NCI-H146 treated with DMSO at 0.1 percent for 48 hours (cell line): ENCODE data around the gene RBX1.
"Not testable (repeated sequence)": the region's sequence is repeated elsewhere in the genome, so short reads cannot be mapped to it uniquely, and the experiment has no call there.

Experiments
- DNase-seq: peaks from one replicate; lab custom pipeline; 2025; ENCODE audit not compliant: unreplicated experiment; lab: John Stamatoyannopoulos, UW

The RBX1 gene

DNA sequence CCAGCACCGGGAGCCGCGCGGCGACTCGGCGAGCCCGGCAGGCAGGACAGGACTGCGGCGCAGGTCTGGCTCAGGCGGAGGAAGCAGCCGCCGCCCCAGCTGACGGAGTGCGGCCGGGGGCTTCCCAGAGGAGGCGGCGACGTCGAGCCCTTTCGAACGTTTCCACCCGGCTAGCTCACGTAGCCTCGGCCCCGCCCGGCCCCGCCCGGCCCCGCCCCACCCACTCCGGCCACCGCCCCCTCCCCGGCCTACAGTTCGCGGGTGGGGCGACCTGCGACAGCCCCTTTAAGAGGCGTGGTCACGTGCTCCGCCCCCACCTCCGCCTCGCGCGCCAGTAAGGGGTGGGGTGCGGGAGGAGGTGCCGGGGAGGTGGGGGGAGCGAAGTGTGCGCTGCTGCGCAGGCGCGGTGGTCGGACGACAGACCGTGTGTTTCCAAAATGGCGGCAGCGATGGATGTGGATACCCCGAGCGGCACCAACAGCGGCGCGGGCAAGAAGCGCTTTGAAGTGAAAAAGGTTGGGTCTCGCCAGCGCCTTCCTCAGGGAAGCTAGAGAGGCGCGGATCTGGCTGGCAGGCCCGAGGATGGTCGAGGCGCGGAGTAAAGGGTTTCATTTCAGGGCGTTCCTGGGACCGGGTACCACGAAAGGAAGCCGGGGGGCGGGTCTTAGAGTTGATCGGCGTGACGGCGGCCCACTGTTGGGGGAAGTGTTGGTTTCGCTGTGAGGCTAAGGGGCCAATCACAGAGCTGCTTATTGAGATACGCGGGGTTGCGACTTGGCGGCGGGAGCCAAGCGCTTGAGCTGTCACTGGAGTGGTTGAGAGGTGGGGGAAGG lies at the start of gene RBX1:
TSS of gene RBX1 (plus strand) at position 417 of the 833 bp plus-strand sequence. CDS start at position 438, 21 bp downstream.
- DNase-seq = peak; percentile 87

DNA sequence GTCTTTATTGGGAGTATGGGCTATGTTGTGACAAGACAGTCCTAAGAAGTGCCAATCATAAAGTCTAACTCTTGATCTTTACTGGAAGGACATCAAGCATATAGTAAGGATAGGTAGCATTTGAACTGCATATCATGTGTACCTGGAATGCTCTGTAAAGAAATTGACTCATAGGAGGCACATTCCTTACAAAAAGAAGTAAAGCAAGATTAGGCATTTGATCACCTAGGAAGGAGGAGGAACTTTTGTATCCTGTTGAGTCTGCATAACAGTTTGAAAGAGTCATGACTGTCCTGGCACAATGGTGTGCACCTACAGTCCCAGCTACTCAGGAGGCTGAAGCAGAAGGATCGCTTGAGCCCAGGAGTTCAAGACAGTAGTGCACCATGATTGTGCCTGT lies 47.1 kb upstream of the RBX1 start:
- no peak for DNase-seq

DNA sequence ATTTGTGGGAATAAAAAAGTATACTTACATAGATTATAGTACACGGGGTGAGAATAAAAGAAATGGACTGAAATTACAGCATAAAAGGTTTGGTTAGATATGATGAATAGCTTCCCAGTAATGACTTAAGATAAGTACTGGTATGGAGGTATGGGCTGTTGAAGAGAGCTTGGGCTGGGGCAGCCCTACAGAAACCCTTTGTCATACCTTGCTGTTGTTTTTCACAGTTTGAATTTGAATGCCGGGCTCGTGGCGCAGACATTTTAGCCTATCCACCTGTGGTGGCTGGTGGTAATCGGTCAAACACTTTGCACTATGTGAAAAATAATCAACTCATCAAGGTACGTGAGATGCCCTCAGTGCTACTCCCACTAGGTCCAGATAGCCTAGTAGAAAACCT lies 42.3 kb upstream of the RBX1 start:
- no peak for DNase-seq

DNA sequence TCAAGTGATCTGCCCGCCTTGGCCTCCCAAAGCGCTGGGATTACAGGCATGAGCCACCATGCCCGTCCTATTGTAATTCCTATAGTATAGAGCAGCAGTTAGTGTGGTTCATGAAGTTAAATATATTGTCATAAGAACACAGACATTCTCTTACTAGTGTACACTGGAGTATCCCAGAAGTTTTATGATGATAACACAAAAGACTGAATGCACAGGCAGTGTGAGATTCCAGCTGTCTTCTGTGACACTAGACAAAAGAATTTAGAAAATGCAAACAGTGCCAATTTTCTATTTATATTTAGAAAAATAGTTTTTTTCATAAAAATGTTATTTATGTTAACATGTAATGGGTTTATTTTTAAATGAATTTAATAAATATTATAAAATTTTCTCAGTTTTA lies 39.4 kb upstream of the RBX1 start:
- no peak for DNase-seq

DNA sequence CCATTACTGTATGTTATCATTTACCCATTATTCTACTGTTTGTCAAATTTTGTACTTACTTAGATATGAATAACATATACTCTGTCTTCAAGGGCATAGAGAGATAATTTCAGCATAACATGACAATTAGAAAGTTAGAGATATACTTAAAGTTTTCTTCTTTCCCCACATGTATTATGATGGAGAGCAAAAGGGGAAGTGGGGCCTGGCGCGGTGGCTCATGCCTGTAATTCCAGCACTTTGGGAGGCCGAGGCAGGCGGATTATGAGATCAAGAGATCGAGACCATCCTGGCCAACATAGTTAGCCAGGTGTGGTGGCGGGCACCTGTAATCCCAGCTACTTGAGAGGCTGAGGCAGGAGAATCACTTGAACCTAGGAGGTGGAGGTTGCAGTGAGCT lies 38.2 kb upstream of the RBX1 start:
- DNase-seq = not testable (repeated sequence)

DNA sequence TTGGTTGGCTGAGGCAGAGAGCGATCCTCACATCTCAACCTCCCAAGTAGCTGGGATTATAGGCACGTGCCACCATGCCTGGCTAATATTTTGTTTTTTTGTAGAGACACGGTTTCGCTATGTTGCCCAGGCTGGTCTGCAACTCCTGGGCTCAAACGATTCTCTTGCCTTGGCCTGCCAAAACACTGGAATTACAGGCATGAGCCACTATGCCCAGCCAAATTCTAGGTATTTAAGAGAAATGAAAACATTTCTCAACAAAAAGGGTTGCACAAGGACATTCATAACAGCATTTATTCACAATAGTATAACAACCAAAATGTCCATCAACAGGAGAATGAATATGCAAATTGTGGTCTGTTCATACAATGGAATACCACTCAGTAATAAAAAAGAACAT lies 31.7 kb upstream of the RBX1 start:
- no peak for DNase-seq

DNA sequence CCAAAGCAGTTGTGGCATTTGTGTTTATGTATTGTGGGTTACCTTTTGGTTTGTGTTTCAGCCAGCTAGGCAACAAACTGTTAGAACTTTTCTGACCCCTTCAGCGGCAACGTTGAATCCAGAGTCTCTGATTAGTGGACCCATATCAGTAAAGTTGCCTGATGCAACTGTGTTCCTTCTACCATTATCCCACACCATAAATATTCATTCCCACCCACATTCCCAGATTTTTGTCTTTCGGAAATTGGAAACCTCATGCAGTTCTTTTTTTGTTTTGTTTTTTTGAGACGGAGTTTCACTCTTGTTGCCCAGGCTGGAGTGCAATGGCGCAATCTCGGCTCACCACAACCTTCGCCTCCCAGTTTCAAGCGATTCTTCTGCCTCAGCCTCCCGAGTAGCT lies 30.7 kb upstream of the RBX1 start:
- no peak for DNase-seq

DNA sequence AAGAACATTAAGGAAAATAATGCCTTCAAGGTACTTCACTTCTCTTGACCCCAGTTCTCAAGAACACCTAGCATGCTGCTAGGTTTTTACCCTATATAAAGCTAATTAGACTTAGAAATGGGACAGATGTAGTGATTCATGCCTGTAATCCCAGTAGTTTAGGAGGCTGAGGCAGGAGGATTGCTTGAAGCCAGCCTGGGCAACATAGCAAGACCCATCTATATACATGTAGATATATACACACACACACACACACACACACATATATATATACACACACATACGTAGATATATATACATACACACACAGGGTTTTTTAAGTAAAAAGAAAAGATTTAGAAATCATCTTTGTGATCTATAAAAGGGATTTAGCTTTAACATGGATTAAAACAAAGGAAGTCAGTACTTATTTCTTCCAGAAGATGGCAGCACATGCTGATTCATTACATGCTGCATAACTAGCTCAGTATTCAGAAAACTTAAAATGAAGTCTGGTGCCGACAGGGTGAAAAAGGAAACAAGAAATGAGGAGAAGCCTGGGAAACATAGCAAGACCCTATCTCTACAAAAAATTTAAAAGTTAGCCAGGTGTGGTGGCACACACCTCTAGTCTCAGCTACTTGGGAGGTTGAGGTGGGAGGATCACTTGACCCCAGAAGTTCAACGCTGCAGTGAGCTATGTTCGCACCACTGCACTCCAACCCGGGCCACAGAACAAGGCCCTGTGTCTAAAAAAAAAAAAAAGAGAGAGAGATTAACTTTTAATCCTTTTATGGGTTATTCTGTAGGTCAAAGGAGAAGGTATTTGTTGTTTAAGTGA lies 28.5 kb upstream of the RBX1 start:
- peak; percentile 40 for DNase-seq

DNA sequence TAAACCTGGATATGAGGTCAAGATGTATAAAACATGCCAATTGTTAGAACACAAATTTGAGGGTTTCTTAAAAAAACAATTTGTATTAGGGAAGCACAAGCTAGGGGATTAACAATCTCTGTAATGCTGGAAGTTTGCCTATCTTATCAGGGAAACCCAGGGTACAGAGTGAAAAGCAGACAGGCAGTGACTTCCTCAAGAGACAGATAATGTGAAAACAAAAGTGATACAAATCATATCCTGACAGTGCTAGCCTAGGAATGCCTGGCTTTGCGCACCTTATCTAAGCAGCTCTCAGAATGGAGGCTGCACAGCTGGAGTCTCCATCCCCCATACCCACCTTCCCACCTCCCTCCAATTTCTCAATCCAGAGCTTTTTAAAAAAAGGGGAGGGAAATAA lies 22.5 kb upstream of the RBX1 start:
- no peak for DNase-seq

DNA sequence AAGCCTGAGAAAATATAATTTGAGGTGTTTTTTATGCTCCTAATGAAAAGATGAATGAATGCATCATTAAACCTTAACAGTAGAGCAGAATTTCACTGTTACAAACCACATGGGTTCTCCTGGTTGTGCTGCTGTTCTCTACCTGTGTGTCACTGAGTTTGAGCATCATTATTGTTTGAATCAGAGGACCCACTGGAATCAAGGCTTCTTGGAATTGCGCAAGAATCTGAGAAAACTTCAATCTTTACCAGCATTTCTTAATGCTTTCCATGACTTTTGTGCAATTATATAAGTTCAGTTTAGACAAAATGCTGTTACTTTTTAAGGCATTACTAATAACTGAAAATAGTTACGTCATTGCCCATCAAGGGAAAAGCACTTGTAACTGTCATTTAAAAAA lies 18.8 kb upstream of the RBX1 start:
- no peak for DNase-seq

DNA sequence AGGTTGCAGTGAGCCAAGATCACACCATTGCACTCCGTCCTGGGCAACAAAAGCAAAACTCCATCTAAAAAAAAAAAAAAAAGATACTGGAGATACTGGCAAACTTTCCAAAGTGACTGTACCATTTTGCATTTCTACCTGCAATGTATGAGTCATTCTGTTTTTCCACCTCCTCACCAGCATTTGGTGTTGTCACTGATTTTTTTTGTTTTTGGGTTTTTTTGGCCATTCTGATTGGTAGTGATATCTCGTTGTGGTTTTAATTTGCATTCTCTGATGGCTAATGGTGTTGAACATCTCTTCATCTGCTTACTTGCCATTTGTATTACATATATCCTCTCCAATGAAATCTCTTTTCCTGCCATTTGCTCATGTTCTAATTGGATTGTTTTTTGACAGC lies 12.0 kb upstream of the RBX1 start:
- DNase-seq = no peak

DNA sequence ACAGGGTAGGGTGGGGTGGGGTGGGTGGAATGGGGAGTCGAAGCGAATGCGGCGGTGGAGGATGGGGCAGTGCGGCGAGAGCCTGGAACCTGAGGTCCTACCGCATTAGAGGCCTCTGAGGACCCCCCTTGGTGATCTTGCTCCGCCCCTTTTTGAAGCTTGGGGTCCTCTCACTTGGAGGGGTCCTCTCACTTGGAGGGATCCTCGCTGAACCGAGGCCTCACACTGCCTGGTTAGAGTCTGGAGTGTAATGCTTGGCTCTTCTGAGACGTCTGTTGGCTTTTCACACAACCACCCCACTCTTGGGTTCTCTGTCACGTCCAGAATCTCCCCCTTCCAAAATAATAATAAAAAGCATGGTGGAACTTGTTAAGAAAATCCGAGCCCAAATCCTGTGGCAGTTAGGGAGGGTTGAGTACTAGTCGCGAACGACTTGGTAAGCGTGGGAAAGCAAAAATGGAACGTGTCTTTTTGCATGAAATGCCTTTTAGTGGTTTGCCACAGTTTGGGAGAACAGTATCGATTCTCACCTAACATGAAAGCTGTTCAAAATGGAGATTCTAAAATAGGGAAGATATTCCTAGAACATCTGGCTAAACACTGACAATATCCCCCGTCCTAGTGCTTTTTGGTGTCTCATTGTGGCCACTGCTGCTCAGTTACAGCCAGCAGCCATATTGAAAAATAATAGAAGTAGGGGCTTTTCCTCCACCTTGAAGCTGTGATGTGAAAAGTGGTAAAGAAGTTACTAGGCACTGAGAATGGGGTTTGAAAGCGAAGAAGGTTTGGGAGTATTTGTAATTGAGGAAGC lies 822 bp downstream of the RBX1 start:
- no peak for DNase-seq

DNA sequence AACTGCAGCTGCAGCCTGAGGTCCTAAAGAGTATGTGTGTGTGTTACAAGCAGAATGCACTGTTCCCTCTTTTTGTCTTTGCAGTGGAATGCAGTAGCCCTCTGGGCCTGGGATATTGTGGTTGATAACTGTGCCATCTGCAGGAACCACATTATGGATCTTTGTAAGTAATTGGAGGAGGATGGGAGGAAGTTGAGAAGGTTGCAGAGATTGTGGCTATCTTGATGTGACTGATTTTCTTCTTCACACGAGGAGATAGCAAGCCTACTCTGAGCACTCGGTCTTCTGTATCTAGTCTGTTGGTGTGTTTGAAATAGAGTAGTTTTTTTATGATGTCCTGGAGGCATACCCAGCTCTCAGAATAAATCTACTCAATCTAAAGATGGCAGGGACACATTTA lies 2.3 kb downstream of the RBX1 start:
- no peak for DNase-seq

DNA sequence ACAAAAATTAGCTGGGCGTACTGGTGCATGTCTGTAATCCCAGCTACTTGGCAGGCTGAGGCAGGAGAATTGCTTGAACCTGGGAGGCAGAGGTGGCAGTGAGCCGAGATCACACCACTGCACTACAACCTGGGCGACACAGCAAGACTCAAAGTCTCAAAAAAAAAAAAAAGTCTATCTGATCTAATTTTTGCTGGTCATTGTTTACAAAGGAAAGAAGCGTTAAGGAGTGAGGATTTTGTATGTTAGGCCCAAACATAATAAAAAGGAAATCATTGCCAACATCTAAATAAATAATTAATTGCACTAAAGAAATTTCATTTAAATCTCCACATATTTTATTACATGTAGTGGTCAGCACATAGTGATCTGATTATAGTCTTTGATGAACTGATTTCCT lies 2.9 kb downstream of the RBX1 start:
- no peak for DNase-seq

DNA sequence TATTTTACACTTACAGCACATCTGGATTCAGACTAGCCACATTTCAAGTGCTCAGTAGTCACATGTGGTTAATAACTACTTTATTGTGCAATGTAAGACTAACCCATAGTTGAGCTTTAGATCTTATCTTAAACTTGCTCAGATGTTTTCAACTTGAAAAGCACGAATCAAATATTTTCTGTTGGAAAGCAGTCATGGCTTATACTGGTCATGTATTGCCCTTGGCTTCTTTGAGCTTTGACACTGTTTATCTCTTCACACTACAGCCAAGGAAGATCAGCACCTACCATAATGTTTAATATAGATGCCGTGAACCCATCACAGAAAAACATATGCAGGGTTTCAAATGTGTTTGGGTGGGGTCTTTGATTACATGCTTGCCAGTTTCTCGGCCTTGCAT lies 4.4 kb downstream of the RBX1 start:
- no peak for DNase-seq

DNA sequence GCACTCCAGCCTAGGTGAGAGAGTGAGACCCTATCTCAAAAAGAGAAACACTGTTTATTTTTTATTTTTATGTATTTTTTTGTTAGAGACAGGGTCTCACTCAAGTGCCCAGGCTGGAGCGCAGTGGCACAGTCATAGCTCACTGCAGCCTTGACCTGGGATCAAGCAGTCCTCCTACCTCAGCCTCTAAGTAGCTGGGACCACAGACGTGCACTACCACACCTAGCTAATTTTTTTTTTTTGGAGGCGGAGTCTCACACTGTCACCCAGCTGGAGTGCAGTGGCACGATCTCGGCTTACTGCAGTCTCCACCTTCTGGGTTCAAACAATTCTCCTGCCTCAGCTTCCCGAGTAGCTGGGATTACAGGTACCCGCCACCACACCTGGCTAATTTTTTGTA lies 6.4 kb downstream of the RBX1 start:
- DNase-seq = no peak

DNA sequence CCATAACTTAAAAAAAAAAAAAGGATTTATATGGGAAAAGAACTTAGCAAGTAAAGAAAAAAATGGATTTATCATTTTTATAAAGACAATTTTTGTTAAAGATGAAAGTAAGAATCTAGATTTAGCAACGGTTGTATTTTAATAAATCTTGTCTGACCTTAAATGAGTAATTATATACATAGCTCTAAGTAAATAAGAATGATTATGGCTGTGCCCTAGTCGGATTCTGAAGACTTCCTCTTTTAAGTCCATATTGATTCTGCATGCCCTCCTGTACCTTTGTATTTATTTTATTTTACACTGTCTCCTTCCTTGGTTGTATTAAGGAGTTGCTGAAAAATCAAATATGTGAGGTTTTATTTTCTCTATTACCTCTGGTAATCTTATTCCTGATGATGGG lies 7.1 kb downstream of the RBX1 start:
- no peak for DNase-seq

DNA sequence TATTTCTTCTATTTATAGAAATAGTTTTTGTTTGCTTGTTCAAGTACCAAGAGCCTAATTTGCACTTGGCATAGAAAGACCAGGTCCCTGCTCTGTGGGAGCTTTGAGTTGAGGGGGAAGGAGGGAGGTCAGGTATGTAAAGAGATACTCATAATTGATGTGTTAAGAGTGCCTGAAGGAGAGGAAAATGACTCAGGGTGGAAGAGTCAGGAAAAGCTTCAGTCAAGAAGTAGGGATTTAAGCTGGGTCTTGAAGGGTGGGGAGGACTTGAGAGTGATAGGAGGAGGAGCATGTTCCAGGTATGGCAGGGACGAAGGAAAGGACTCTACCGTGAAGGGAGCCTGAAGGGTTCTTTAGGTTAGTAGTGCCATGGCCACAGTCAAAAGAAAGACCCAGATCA lies 9.0 kb downstream of the RBX1 start:
- no peak for DNase-seq

DNA sequence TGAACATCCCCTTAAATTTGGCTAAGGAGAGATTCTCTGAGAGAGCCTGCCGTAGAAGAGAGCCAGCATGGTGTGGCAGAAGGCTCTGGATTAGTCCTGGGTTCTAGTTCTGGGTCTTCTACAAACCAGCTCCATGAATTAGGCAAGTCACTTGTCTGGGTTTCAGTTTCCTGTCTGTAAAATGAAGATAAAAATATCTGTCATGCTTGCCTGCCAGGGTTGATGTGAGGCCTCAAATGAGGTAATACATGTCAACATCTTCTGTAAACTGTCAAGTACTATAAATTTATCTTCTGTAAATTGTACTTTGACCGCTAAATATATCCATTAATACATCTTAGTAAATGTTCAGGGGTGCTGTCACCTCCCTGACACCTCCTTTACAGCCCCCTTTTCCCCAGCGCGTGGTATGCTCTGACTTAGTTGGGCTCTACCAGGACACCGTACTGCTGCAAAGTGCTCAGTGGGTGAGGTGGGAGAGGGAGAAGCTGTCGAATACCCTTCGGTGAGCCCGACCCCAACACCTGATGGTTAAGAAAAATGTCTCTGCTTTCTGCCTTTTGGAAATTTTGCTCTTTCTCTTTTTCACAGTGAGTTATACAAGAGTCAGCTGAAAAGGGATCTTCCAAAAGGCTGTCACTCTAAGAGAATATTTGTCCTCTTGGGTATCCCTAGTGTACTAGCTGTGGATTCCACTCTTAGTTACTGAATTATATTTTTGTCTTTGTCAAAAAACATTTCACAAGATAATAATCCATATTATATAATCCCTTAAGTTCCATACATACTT lies 15.0 kb downstream of the RBX1 start:
- no peak for DNase-seq

DNA sequence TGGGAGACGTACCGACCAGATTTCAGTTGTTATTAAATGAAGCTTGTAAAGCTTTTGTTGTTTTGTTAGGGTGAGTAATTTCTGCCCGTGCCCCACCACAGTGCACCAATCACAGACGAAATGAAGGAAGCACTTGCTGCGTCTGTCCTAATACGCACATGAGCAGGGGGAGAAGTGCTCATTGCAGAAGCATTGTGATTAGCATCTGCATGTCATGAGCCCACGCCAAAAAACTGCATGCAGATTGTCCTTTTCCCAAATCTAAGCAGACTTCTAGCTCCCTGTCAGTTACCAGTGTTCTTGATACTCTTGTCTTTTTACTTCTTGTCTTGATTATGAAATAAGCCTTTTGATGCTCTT lies 15.5 kb downstream of the RBX1 start:
- DNase-seq = no peak
